GM18517 (cell line): ENCODE measurements around the gene ASB18.

Experiments used
- ATAC-seq: cut with Tn5 transposase; IDR thresholded peaks from one replicate; pipeline ENCODE4 v1.9.1; 2021; ENCODE audit warnings: mild to moderate bottlenecking, moderate library complexity; ENCODE audit not compliant: unreplicated experiment

The ASB18 gene

DNA sequence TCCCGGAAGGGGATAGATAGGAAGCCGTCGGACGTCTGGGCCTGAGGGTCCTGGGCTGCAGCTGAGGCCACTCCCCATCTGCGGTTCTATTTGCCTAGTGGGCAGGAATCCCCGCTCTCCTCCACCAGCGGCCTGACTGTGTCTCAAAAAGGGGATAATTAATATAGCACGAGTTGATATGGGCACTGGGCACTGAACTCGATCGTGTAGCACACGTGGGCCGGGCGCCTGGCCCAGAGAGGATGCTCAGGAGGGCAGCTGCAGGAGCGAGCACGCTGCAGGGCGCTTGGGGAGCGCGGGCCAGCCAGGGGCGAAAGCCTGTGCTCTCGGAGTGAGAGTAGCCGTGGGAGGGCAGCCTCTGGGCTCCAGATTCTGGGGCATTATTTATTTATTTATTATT lies 87.3 kb downstream of the ASB18 start:
- ATAC-seq: no peak

DNA sequence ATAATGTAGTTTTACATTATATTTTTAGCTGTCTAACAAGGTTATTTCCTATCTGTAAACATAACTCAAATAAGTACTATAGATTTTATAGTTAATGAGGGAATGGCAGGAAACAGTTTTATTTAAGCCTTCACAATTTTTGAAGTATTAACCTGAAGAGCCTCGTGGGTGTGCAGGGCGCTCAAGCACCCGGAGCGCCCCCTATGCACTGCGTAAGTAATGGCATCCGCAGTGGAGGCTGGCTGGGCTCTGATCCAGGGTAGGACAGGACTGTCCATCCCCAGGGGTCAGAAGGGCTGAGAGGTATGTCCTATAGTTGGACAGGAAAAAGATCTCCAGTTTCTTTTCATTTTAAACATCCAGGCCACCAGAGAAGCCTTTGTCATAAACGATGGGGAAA lies 87.8 kb downstream of the ASB18 start:
- ATAC-seq: no peak

- no peak for ATAC-seq
Observed at GRCh38 chr2:236175548-236176150, 88.6 kb downstream of the ASB18 start.

DNA sequence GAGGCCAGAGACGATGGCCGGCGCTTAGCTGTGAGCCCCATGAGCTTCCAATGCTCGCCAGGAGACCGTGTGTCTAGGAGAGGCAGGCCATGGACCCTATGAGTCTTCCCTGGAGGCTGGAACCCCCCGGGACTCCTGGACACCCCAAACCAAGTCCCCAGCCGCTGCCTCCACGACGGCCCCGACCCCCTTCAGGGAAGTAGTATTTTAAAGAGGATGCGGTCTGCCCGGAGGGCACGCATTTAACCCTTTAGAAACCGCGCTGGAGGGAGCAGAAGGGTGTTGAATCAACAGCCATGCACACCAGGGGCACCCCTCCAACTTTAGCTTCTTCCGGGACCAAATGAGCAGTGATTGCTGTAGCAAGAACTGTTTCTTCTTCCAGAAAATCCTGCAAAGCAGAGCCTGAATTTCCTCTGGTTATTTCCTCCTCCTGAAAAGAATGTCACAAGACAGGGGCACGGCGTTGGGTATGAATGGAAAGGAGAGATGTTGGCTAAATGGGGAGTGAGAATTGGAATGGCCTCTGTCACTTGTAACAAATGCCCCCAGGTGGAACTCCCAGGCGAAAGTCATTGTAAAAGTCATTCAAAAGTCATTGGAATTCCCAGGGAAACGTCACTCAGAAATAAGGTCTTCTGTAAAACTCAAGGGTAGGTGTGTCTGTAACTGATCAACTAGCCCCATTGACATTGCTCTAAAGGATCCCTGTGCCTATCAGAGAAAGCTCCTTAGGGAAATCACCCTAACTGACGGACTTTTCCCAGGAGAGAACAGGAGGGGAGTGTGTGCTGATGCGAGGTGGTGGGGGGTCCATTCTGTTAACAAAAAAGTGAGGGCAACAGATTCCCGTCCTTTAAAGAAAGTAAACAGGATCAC lies 90.2 kb downstream of the ASB18 start:
- no peak for ATAC-seq

DNA sequence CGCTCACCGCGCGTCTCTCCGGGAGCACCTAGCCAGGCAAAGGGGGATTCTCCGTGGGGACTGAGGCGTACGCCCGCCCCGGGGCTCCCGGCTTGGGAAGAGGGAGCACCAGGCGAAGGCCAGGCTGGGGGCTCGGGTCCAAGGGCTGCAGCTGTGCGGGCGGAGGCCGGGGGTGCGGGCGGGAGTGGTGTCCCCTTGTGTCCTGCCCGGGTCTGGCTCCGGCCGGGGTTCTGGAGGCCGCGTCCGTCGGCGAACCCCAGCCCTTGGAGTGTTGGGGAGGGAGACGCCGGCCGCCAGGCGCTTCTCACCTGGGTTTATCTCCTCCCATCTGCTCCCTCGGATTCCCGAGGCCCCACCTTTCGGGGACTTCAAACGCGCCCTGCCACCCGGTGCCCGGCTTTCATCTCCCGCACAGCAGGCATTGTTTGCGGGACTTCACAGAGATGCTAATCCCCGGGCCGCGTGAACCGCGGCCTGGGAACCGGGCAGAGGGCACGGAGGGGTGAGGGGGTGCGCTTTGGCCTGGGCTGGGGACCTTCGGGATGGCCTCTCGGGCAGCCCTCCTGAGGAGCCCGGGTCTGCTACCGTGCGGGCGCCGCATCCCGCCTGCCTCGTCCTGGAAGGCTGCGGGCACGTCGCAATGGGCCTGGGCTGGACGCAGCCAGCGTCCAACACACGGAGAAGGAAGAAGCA lies 91.0 kb downstream of the ASB18 start:
- ATAC-seq: no peak

DNA sequence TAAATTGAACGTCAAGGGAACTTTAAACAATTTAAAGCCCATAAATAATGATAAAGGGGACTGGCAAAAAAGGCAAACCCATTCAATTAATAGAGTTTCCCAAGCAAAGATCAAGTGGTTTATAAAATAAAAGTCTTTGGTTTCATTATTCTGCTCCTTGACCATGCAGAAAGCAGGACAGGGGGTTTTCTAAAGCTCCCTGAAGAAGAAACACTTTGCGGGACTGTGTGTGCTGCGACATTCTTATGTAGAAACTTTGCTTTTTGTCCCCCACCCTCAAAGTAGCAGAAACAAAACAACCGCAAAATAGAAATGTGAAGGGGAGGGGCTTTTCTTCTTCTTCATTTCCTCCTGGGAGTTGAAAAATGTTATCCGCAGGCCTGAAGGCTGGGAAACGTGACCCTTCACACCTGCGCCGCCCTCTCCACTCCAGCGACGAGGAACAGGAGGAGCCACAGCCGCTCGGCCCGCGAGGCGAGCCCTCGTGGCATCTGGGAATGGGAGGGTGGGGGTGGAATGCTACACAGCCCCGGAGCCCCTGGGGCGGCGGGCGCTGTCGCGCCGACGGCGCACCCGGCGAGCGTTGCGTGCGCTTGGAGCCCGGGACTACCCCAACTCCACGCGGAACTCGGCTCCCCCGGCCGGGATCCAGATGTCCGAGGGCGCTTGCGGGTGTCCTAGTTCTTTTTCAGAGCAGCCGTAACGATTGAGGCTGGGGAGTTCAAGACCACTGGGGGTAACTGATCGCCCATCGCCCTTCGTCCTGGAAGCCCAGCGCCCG lies 91.8 kb downstream of the ASB18 start:
- ATAC-seq: no peak

- no peak for ATAC-seq
Observed at GRCh38 chr2:236171680-236172254, 92.4 kb downstream of the ASB18 start.

DNA sequence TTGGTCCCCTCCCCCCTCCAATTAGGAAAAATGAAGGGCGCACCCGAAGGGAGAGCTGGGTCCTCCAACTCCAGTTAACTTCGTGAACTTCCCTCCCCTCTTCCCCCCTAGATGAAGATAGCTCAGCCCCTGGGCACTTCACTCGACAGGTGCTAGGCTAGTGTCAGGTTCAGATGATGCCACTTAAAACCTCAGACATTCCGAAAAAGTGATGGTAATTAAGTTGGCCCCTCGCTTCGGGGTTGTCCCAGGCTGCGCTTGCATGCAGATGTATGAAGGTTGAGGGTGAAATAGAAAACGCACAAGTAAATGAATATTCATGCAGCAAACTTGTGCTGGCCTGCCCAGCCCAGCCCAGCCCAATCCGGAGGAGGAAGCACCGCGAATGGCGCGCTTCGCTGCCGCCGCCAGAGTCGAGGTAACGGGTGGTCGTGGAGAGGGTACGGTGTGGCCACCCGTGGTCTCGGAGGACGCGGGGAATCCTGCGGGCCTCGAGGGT lies 93.0 kb downstream of the ASB18 start:
- no peak for ATAC-seq

- ATAC-seq: no peak
Observed at GRCh38 chr2:236170590-236171165, 93.5 kb downstream of the ASB18 start.

- ATAC-seq: no peak
Observed at GRCh38 chr2:236169741-236170589, 94.2 kb downstream of the ASB18 start.

GRCh38 chr2:236169151-236169721 lies 95.0 kb downstream of the ASB18 start:
- ATAC-seq: no peak

- no peak for ATAC-seq
Observed at GRCh38 chr2:236168110-236169080, 95.8 kb downstream of the ASB18 start, which contains the start of gene GBX2. Gene GBX2, minus strand, starts transcription at chr2:236168386. Its CDS starts 415 bp downstream, at chr2:236167971.

DNA sequence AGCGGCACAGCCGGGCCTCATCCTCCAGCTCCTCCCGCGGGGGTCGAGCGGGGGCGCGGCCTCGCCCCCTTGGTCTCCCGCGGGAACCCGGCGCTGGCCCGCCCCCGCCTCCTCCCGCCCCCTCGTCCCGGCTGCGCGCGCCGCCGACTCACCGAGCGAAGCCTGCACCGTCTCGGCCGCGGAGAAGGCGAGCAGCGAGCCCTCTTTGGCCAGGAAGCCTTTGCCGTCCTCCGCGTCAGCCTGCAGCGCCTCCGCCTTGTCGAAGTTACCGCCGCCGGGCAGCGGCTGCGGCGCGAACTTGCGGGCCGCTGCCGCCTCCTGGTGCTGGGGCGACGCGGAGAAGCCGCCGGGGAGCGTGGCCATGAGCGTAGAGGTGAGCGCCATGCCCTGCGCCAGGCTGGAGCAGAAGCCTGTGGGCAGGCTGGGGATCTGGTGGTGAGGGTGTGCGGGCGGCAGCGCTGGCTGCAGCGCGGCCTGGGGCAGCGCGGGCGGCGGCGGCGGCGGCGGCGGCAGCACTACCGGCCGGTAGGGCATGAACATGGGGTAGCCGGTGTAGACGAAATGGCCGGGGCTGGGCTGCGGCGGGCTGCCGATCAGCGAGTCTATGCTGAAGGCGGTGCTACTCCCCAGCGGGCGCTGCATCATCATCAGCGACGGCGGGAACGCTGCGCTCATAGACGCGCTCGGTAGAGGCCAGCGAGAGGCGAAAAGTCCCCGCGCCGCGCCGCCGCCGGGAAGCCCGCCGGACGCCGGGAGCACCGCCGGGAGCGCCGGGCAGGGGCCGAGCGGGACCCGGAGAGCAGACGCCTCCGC lies 96.7 kb downstream of the ASB18 start:
- ATAC-seq: no peak

- ATAC-seq: no peak
Observed at GRCh38 chr2:236166796-236167296, 97.4 kb downstream of the ASB18 start.

GRCh38 chr2:236165842-236166795 lies 98.1 kb downstream of the ASB18 start:
- ATAC-seq: no peak
